Tibial artery (tissue), 4 donors: ENCODE measurements around the gene WNT1.
A peak's percentile ranks its signal among the peaks of the same experiment; 100 is the strongest.

Experiments used
- DNase-seq, 2 donors: peaks; one replicate each; pipeline ENCODE4 v3.0.0-alpha.2; 2019
- H3K27ac ChIP-seq, 2 donors: fragments of 200-600 bp; sonication (generic) in 1 of 2; 1 replicate in 1 of 2; 2 replicates in 1 of 2; pipeline ENCODE4 v1.5.1; 2018 to 2019; ENCODE audit warnings: mild to moderate bottlenecking in 1 of 2
- H3K27me3 ChIP-seq, 2 donors: fragments of 200-600 bp; sonication (generic) in 1 of 2; one replicate each; pipeline versions ENCODE4 v1.5.1 to v1.6.0; 2016 to 2019
- H3K36me3 ChIP-seq, 3 donors: fragments of 200-600 bp; sonication (generic) in 2 of 3; one replicate each; pipeline ENCODE4 v1.5.1; 2016 to 2019; ENCODE audit warnings: mild to moderate bottlenecking in 2 of 3
- H3K4me1 ChIP-seq, 4 donors: fragments of 200-600 bp; sonication (generic) in 2 of 4; 1 replicate in 3 of 4; 2 replicates in 1 of 4; pipeline ENCODE4 v1.5.1; 2016 to 2019
- H3K4me3 ChIP-seq, 2 donors: fragments of 200-600 bp; sonication (generic) in 1 of 2; 1 replicate in 1 of 2; 2 replicates in 1 of 2; pipeline ENCODE4 v1.5.1; 2018 to 2019; ENCODE audit warnings: mild to moderate bottlenecking in 2 of 2
- H3K9me3 ChIP-seq, 3 donors: fragments of 200-600 bp; sonication (generic) in 1 of 3; one replicate each; pipeline ENCODE4 v1.5.1; 2016 to 2019
- intact Hi-C: fragments of 100-400 bp; cut with DNase I; formaldehyde crosslinking; loops from one replicate; pipeline ENCODE4 v1.15.0; 2023; ENCODE audit warnings: low total_unique reads
- TF ChIP-seq, protein P1 (sequence below), 2 experiments: fragments of 200-600 bp in 1 of 2; fragments of 450-650 bp in 1 of 2; IDR thresholded peaks; one replicate each; pipeline ENCODE4 v1.5.1; 2017 to 2019; ENCODE audit warnings: antibody characterized with exemption in 2 of 2, mild to moderate bottlenecking in 1 of 2, moderate library complexity in 1 of 2

The WNT1 gene

DNA sequence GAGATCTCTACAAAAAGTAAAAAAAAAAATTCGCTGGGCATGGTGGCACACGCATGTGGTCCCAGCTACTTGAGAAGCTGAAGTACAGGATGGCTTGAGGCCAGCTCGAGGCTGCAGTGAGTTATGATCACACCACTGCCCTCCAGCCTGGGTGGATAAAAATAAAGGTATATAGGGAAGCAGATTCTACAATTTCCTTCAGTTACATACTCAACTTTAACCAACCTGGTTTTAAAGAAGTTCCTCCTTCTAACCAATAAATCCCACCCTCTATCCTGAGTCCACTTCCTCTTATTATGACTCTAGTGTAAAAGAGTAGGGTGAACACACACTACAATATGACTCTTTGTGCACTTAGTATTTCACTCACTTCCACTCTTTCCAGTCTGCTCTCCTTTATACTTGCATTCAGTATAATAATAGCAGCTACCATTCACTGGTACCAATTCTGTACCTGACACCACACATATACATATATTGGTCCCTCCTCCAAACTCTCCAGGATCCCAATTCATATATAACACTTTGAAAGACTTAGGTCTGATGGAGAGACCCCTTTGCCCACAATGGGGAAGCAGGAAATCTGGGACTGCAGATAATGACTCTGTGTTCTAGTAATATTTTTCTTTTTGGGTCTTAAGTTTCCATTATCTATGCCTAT is 23.2 kb upstream of the WNT1 start:
- Histone ChIP-seq H3K4me3 (no peak overlapping the region), H3K36me3 (peaks cover 0 to 9% (median 0%) of the 10 kb centered on the region in 3 donors), H3K27me3 (no peaks in the 10 kb centered on the region), H3K9me3 (no peaks in the 10 kb centered on the region), H3K4me1 (peaks cover 0 to 19% (median 11%) of the 10 kb centered on the region in 4 donors), H3K27ac (no peak overlapping the region)
- TF ChIP-seq, protein P1, sequence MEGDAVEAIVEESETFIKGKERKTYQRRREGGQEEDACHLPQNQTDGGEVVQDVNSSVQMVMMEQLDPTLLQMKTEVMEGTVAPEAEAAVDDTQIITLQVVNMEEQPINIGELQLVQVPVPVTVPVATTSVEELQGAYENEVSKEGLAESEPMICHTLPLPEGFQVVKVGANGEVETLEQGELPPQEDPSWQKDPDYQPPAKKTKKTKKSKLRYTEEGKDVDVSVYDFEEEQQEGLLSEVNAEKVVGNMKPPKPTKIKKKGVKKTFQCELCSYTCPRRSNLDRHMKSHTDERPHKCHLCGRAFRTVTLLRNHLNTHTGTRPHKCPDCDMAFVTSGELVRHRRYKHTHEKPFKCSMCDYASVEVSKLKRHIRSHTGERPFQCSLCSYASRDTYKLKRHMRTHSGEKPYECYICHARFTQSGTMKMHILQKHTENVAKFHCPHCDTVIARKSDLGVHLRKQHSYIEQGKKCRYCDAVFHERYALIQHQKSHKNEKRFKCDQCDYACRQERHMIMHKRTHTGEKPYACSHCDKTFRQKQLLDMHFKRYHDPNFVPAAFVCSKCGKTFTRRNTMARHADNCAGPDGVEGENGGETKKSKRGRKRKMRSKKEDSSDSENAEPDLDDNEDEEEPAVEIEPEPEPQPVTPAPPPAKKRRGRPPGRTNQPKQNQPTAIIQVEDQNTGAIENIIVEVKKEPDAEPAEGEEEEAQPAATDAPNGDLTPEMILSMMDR (IDR thresholded peaks at IDR 0.05): no peak
- intact Hi-C loops: no loop called here
- DNase-seq: no peak

DNA sequence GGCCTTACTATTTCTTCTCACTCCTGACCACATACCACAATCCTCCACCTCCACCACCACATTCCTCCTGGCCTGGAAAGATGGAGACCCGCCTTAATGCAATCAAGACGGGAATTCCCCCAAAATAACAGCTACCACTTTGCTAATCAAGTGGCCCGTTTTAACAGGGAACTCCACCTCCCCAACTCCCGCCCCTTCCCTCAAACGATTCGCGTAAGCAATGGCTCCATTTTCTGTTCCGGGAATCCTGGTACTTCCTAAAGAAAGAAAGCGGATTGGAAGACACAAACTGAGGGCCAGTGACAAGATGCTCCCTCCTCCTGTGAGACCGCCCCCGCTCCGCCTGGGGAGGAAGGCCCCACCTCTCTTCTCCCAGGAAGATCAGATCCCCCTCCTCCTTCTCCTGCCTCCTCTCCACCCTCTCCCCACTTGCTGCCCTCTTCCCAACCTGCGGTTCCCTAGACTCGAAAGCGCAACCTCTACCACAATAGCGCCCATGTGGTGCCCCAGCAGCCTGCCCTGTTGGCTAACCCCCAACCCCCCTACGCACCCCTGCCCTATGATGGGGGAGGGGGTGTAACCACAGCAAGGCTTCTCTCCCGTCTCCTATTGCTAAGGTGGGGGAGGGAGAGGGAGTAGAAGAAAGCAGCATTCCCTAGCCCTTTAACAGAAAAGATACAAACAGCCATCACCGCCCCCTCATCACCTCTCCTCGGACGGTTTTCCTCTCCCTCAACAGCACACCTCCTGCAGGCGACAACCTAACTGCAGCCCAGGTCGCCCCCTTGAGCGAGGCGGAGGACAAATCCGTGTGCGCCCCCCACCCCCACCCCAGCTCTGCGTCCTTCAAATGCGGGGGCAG is 21.6 kb upstream of the WNT1 start:
- TF ChIP-seq, protein P1 (IDR thresholded peaks at IDR 0.05): no peak
- DNase-seq: peak; percentile 90 to 93
- H3K36me3 ChIP-seq: peaks cover 0 to 9% (median 0%) of the 10 kb centered on the region in 3 donors

DNA sequence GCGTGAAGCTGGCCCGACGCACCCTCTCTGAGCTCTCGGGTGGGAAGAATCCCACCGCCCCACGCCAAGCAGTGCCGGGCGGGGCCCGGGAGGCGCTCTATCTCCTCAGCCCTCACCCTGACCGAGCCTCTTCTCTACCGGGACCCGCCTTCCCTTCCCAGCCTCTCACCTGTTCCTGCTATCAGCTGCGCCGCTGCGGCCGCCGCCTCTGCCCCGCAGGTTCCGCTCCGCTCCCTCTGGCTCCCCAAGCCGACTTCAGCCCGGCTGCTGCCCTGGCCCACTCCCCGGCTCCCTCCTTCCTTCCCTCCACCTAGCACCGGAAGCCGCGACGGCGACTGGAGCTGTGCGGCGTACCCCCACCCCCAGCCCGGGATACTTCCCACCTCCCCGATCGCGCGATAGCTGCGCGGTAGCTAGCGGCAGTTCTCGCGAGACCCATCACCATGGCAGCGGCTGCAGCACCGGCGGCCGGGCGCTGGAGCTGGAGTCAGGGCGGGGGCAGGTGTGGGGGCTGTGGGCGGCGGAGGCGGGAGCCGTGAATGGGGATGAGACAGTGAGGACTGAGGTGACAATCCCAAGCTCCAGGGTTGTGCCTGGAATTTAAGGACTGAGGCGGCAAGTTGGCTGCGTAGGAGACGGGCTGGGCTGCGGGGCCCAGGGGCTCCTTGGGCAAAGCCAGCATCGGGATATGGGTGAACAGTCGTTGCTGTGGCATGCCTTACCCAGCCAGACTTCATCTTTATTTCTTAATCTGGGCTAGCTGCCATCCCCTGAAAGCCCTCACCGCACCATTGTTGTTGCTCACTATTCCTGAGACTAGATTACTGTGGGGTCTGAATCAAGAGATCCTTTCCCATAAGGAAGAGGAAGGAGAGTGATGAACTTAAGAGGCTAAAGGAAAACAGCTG is 20.7 kb upstream of the WNT1 start, which contains the start of gene ARF3:
Gene ARF3, minus strand, starts transcription at position 347 of the 908 bp plus-strand sequence. CDS start 16,392 bp downstream, outside the sequence.
- intact Hi-C loops: no loop called here
- Histone ChIP-seq H3K9me3 (no peaks in the 10 kb centered on the region), H3K27me3 (peaks cover 0 to 3% of the 10 kb centered on the region in 2 donors), H3K27ac (peak within 1 kb of the TSS; percentile 82 to 86), H3K36me3 (peaks cover 0 to 9% (median 0%) of the 10 kb centered on the region in 3 donors), H3K4me1 (peaks cover 0 to 19% (median 11%) of the 10 kb centered on the region in 4 donors), H3K4me3 (peak within 1 kb of the TSS; percentile 83 to 100)
- peak; percentile 91 to 96 for DNase-seq
- TF ChIP-seq, protein P1 (IDR thresholded peaks at IDR 0.05): no peak

More for the DNA sequence above, 21.6 kb upstream of the WNT1 start:
- peaks cover 0 to 3% of the 10 kb centered on the region in 2 donors for H3K27me3 ChIP-seq
- no peaks in the 10 kb centered on the region for H3K9me3 ChIP-seq
- peak overlapping the region; percentile 83 to 100 for H3K4me3 ChIP-seq
- H3K4me1 ChIP-seq: peaks cover 0 to 19% (median 11%) of the 10 kb centered on the region in 4 donors
- intact Hi-C loops: no loop called here
- peak overlapping the region; percentile 82 to 86 for H3K27ac ChIP-seq

DNA sequence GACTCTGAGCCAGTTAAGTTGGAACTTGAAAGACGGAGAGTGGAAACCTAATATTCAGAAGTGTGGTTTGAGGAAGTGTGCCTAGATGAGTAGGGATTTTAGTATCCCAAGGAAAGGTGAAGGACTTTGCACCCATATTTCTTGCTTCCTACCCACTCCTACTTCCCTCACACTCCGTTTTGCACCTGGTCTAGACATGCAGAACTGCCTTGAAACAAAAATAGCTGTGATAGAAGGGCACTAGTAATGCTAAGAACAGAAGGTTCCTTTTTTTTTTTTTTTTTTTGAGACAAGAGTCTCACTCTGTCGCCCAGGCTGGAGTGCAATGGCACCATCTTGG is 20.1 kb upstream of the WNT1 start:
- Histone ChIP-seq H3K9me3 (no peaks in the 10 kb centered on the region), H3K27ac (peak overlapping the region in 1 of 2 donors; percentile 82), H3K36me3 (peaks cover 0 to 3% (median 0%) of the 10 kb centered on the region in 3 donors), H3K4me3 (peak overlapping the region; percentile 83 to 100), H3K4me1 (peaks cover 0 to 19% (median 11%) of the 10 kb centered on the region in 4 donors), H3K27me3 (peaks cover 0 to 3% of the 10 kb centered on the region in 2 donors)
- intact Hi-C loops: no loop called here
- TF ChIP-seq, protein P1 (IDR thresholded peaks at IDR 0.05): no peak
- no peak for DNase-seq

DNA sequence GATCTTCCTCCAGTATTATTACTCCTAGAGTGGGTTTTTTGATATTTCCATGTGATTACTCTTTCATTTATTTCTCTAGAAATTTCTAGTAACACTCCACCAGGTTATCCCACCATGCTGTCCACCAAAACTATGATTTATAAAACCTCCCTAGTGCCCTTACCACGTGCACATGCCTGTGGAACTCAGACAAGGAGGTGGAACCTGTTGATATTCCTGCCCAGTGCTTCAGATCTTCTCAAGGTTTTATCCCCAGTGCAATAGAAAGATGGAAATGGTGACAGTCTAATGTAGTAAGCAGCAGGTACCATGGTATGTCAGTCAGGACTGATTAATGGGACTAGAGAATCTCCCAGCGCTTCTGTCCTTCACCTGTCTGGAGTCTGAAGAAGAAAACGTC is 17.3 kb upstream of the WNT1 start:
- no peak for DNase-seq
- H3K4me3 ChIP-seq: no peak overlapping the region
- H3K27ac ChIP-seq: no peak overlapping the region
- H3K36me3 ChIP-seq: no peaks in the 10 kb centered on the region
- H3K27me3 ChIP-seq: peaks cover 0 to 4% of the 10 kb centered on the region in 2 donors
- TF ChIP-seq, protein P1 (IDR thresholded peaks at IDR 0.05): no peak
- H3K4me1 ChIP-seq: peaks cover 0 to 11% (median 5%) of the 10 kb centered on the region in 4 donors
- H3K9me3 ChIP-seq: no peaks in the 10 kb centered on the region
- intact Hi-C loops: no loop called here
